NCI-H226 (cell line): ENCODE measurements around the gene PITPNM3.
A peak's percentile ranks its signal among the peaks of the same experiment; 100 is the strongest.
"Not testable (repeated sequence)": the region's sequence is repeated elsewhere in the genome, so short reads cannot be mapped to it uniquely, and the experiment has no call there.

Experiments
- DNase-seq: peaks from one replicate; pipeline ENCODE4 v3.0.0-alpha.2; 2015

Gene PITPNM3

GRCh38 chr17:6574687-6575595 lies 18.6 kb upstream of the PITPNM3 start:
- peak; percentile 16 for DNase-seq

GRCh38 chr17:6573982-6574686 lies 17.8 kb upstream of the PITPNM3 start:
- DNase-seq = no peak

- not testable (repeated sequence) for DNase-seq
Measured at GRCh38 chr17:6573495-6573894, 17.1 kb upstream of the PITPNM3 start.

- no peak for DNase-seq
Measured at GRCh38 chr17:6572972-6573370, 16.6 kb upstream of the PITPNM3 start.

GRCh38 chr17:6571452-6571781 lies 15.1 kb upstream of the PITPNM3 start:
- no peak for DNase-seq

GRCh38 chr17:6570731-6571451 lies 14.5 kb upstream of the PITPNM3 start:
- no peak for DNase-seq

- DNase-seq = no peak
Measured at GRCh38 chr17:6569370-6570285, 13.3 kb upstream of the PITPNM3 start.

GRCh38 chr17:6568184-6568758 lies 11.9 kb upstream of the PITPNM3 start:
- DNase-seq = no peak

- DNase-seq = no peak
Measured at GRCh38 chr17:6567528-6568183, 11.3 kb upstream of the PITPNM3 start.

- no peak for DNase-seq
Measured at GRCh38 chr17:6561446-6561845, 5.1 kb upstream of the PITPNM3 start.

- DNase-seq = no peak
Measured at GRCh38 chr17:6560496-6560895, 4.1 kb upstream of the PITPNM3 start.

GRCh38 chr17:6559753-6560215 lies 3.4 kb upstream of the PITPNM3 start:
- DNase-seq = no peak

- DNase-seq = peak; percentile 9
Measured at GRCh38 chr17:6558932-6559752, 2.8 kb upstream of the PITPNM3 start.

- DNase-seq = no peak
Measured at GRCh38 chr17:6558276-6558675, 1.9 kb upstream of the PITPNM3 start.

GRCh38 chr17:6557040-6557438 lies 684 bp upstream of the PITPNM3 start:
- DNase-seq = no peak

GRCh38 chr17:6555331-6556120 lies 829 bp downstream of the PITPNM3 start:
- peak; percentile 24 for DNase-seq

- DNase-seq = no peak
Measured at GRCh38 chr17:6554871-6555330, 1.5 kb downstream of the PITPNM3 start.

GRCh38 chr17:6554342-6554741 lies 2.0 kb downstream of the PITPNM3 start:
- DNase-seq = no peak

GRCh38 chr17:6551869-6552531 lies 4.4 kb downstream of the PITPNM3 start:
- DNase-seq = peak; percentile 57
